ENCODE measurements around the gene NEUROG3. TPM values are rescaled to one million over a fixed set of nuclear protein-coding genes. Genes with fewer than 3 reads are reported as not detected.
"Not testable (repeated sequence)": the region's sequence is repeated elsewhere in the genome, so short reads cannot be mapped to it uniquely, and the experiment has no call there.

The NEUROG3 gene
- total RNA-seq, 1 donor from 2014 or later = not detected

GRCh38 chr10:69552268-69552667, 21.0 kb downstream of the NEUROG3 start:
- no peak overlapping the region for H3K27ac ChIP-seq (replicated peaks)
- H3K36me3 ChIP-seq = peaks cover 3% of the 10 kb centered on the region
- H3K9me3 ChIP-seq (replicated peaks) = peaks cover 36% of the 10 kb centered on the region
- intact Hi-C loops (cut with micrococcal nuclease) = no loop called here
- H3K4me3 ChIP-seq = no peak overlapping the region
- H3K4me1 ChIP-seq = no peaks in the 10 kb centered on the region
- H3K27me3 ChIP-seq (ENCODE audit: low read depth) = peaks cover 50% of the 10 kb centered on the region
- TF ChIP-seq CTCF (IDR thresholded peaks at IDR 0.05; ENCODE audit: borderline replicate concordance) = no peak
- no peak for DNase-seq

GRCh38 chr10:69549959-69550358, 23.3 kb downstream of the NEUROG3 start:
- Histone ChIP-seq H3K27me3 (ENCODE audit: low read depth) (peaks cover 34% of the 10 kb centered on the region), H3K9me3 (replicated peaks) (peaks cover 36% of the 10 kb centered on the region), H3K36me3 (peaks cover 3% of the 10 kb centered on the region), H3K4me3 (no peak overlapping the region), H3K27ac (replicated peaks) (no peak overlapping the region), H3K4me1 (no peaks in the 10 kb centered on the region)
- TF ChIP-seq CTCF (IDR thresholded peaks at IDR 0.05; ENCODE audit: borderline replicate concordance) = no peak
- DNase-seq = no peak
- intact Hi-C loops (cut with micrococcal nuclease) = no loop called here

GRCh38 chr10:69541463-69541862, 31.8 kb downstream of the NEUROG3 start:
- H3K27me3 ChIP-seq (ENCODE audit: low read depth) = peaks cover 9% of the 10 kb centered on the region
- peaks cover 12% of the 10 kb centered on the region for H3K9me3 ChIP-seq (replicated peaks)
- no peak for DNase-seq
- no peak overlapping the region for H3K4me3 ChIP-seq
- H3K4me1 ChIP-seq = no peaks in the 10 kb centered on the region
- no peak overlapping the region for H3K27ac ChIP-seq (replicated peaks)
- no peaks in the 10 kb centered on the region for H3K36me3 ChIP-seq
- no peak for TF ChIP-seq CTCF (IDR thresholded peaks at IDR 0.05; ENCODE audit: borderline replicate concordance)
- intact Hi-C loops (cut with micrococcal nuclease) = no loop called here

- Histone ChIP-seq H3K4me1 (no peaks in the 10 kb centered on the region), H3K4me3 (no peak overlapping the region)
- intact Hi-C loops (cut with micrococcal nuclease) = no loop called here
These were observed 34.8 kb downstream of the NEUROG3 start for GRCh38 chr10:69538461-69538860.

GRCh38 chr10:69537449-69537848, 35.8 kb downstream of the NEUROG3 start:
- Histone ChIP-seq H3K4me1 (no peaks in the 10 kb centered on the region), H3K9me3 (replicated peaks) (peaks cover 24% of the 10 kb centered on the region), H3K4me3 (no peak overlapping the region), H3K27me3 (ENCODE audit: low read depth) (peaks cover 9% of the 10 kb centered on the region), H3K27ac (replicated peaks) (no peak overlapping the region), H3K36me3 (no peaks in the 10 kb centered on the region)
- DNase-seq = no peak
- intact Hi-C loops (cut with micrococcal nuclease) = no loop called here
- TF ChIP-seq CTCF (IDR thresholded peaks at IDR 0.05; ENCODE audit: borderline replicate concordance) = no peak

More at GRCh38 chr10:69538461-69538860, 34.8 kb downstream of the NEUROG3 start:
- no peak for TF ChIP-seq CTCF (IDR thresholded peaks at IDR 0.05; ENCODE audit: borderline replicate concordance)
- Histone ChIP-seq H3K9me3 (replicated peaks) (peaks cover 23% of the 10 kb centered on the region), H3K27ac (replicated peaks) (no peak overlapping the region), H3K27me3 (ENCODE audit: low read depth) (peaks cover 9% of the 10 kb centered on the region), H3K36me3 (no peaks in the 10 kb centered on the region)
- no peak for DNase-seq

- H3K36me3 ChIP-seq; DNase-seq; H3K4me3 ChIP-seq; H3K27me3 ChIP-seq (ENCODE audit: low read depth); intact Hi-C loops (cut with micrococcal nuclease); H3K27ac ChIP-seq (replicated peaks); H3K4me1 ChIP-seq: not testable (repeated sequence)
- peaks cover 21% of the 10 kb centered on the region for H3K9me3 ChIP-seq (replicated peaks)
These were observed 36.7 kb downstream of the NEUROG3 start for GRCh38 chr10:69536521-69536920.

Measured in left ventricle myocardium inferior (tissue), 1 donor.